HG02852 (cell line): Measurements from ENCODE around the gene C3orf20.
"Not testable (repeated sequence)": the region's sequence is repeated elsewhere in the genome, so short reads cannot be mapped to it uniquely, and the experiment has no call there.

ENCODE experiments used
- ATAC-seq: cut with Tn5 transposase; IDR thresholded peaks from one replicate; pipeline ENCODE4 v1.9.1; 2021; ENCODE audit warnings: mild to moderate bottlenecking, moderate library complexity; ENCODE audit not compliant: unreplicated experiment

Gene C3orf20

GRCh38 chr3:14793858-14794234 lies 118.9 kb downstream of the C3orf20 start:
- ATAC-seq: no peak

- no peak for ATAC-seq
Observed at GRCh38 chr3:14794435-14794834, 119.5 kb downstream of the C3orf20 start.

- ATAC-seq: no peak
Observed at GRCh38 chr3:14795996-14796395, 121.1 kb downstream of the C3orf20 start.

- ATAC-seq: no peak
Observed at GRCh38 chr3:14796403-14797077, 121.6 kb downstream of the C3orf20 start.

DNA sequence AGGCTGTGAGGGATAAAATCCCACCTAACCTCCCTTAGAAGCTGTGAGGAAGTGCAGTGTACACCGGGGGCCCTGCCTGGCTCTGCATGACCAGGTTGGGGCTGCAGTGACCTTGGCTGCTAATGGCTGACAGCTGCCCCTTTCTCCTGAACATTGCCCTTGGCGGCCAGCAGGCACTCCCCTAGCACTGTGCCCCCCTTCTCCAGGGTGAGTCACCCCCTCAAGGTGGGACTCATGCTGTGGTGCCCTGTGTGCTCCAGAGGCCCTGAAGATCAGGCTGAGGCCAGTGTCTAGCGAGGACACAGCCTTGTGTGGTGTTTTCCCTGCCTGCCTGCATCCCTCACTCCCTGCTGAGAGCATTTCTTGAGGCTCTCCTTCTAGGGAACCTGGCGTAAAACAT lies 122.8 kb downstream of the C3orf20 start:
- ATAC-seq: no peak

GRCh38 chr3:14798231-14798630 lies 123.3 kb downstream of the C3orf20 start:
- ATAC-seq: no peak

GRCh38 chr3:14799146-14799545 lies 124.2 kb downstream of the C3orf20 start:
- no peak for ATAC-seq

- no peak for ATAC-seq
Observed at GRCh38 chr3:14801031-14801430, 126.1 kb downstream of the C3orf20 start.

DNA sequence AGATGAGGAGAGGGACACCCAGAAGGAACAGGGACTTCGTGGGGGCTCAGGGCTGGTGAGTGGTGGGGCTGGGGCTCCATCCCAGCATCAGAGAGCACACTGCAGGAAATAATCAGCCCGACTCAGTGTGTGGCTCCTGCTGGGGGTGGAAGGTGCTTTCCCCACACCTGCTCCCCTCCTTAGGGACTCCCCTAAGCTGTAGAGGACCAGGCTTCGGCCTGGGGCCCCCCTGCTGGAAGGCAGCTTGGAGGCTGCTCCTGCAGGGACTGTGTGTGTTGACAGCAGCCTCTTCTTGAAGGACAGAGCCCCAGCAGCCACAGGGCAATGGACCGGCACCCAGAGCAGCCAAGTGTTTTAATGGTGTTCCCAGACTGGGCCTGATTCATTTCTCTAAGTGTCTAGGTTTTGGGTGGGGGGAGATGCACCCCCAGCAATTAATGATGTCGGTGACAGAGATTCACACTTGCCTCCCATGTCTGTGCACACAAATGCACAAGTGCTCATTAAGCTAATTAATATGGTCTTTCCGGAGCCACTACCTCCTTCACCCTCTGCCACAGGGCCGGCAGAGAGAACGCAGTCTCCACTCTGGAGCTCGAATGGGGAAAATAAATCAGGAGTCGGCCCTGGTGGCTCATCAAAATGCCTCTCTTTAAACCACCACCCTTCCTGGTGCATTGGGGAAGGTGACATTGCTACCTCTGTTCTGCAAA lies 126.9 kb downstream of the C3orf20 start:
- ATAC-seq: no peak

GRCh38 chr3:14802381-14802731 lies 127.4 kb downstream of the C3orf20 start:
- ATAC-seq: no peak

- ATAC-seq: no peak
Observed at GRCh38 chr3:14803101-14803980, 128.4 kb downstream of the C3orf20 start.

GRCh38 chr3:14803981-14804834 lies 129.3 kb downstream of the C3orf20 start:
- ATAC-seq: no peak

DNA sequence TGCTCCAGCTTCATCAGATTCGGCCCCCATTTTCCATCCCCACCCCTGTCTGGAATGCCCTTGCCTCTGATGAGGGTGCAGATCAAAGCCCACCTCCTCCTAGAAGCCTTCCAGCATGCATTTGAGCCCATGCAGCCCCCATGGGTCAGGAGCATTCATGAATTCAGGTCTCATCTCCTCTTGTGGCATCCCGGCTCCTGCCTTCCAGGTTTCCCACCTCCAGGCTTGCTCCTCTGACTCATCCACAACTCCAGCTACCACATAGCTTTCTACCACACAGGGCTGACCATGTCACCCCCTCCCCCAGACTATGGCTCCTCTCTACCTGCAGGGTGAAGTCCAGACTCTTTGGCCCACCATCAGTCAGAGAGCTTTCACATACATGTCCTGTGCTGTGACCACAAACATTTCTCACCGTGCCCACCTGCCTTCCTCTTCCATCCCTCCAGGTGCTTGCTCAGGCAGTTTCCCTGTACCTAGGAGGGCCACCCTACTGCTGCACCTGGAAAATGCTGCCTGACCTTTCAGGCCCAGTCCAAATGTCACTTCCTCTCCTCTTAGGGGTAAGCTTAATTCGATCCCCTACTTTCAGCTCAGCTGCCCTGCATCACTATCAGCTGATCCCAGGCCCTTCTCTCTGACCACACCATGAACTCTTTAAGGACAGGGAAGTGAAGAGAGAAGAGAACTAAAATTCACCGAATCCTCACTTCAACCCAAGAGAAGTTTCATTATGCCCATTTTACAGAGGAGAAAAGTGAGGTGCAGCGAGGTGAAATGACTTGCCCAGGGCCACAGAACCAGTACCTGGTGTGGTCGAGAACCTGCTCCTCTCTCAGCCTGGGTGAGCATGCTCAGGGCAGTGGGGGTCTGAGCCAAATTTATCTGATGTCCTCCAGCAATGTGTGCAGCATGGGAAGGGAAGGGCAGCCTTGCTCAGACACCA lies 130.2 kb downstream of the C3orf20 start:
- ATAC-seq: no peak

- no peak for ATAC-seq
Observed at GRCh38 chr3:14805961-14806537, 131.1 kb downstream of the C3orf20 start.

DNA sequence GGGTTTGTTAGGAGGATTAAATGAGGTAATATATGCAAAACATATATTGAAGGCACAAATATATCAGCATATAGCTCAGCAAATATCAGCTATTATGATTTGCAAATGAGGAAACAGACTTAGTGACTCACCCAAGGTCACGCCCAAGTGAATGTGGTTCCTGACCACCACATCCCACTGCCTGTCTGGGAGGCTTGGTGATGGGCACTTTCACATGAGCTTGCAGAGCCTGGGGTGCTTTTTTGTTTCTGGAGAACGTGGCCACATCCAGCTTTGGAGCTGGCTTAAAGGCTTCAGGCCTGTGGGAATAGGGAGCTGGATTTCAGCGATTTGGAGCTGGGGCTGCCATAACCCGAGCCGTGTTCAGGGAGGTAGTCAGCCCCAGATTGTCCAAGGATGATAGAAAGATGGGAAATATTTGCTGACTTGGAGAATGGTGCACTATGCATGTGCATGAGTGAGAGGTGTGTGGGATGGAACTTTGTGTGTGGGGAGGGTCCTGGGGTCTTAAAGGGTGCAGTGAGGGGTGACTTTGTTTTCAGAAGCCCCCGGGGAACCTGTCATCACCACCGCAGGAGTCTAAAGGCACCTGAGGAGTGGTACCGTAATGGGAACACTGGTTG lies 131.8 kb downstream of the C3orf20 start:
- no peak for ATAC-seq

GRCh38 chr3:14808025-14808424 lies 133.1 kb downstream of the C3orf20 start:
- no peak for ATAC-seq

DNA sequence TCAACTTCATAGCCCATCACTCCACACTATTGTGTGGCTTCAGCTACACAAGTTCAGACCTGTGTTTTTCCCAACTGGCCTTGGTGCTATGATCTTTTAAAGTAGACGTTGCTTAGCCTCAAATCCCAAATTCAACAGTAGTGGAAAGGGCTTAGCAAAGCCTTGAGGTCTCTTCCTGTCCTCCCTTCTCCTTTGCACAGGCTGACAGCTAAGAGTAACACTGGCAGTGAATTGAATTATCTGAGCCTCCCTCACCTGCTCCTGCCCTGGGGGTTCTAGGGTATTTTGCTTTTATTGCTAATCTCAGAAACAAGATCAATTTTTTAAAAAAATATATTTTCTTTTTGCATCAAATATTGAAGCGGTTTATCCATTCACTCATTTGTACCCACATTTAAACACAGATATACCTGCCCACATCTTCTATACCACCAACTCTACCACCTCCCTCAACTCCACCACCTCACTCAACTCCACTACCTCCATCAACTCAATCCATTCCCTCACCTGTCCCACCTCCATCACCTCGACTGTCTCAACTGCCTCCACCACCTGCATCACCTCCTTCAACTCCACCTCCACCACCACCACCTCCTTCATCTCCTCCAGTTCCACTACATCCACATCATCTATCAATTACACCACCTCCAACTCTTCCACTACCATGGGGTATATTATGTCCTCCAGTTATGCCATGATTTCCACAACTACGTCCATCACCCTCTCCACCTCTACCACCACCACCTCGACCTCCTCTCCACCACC lies 133.7 kb downstream of the C3orf20 start:
- no peak for ATAC-seq

- not testable (repeated sequence) for ATAC-seq
Observed at GRCh38 chr3:14809611-14810010, 134.7 kb downstream of the C3orf20 start.
